H1 (cell line): Measurements from ENCODE around the gene CKM. TPM values are rescaled to one million over a fixed set of nuclear protein-coding genes. Genes with fewer than 3 reads are reported as not detected.
A peak's percentile ranks its signal among the peaks of the same experiment; 100 is the strongest.

ENCODE experiments used
- BRCA1 ChIP-seq: IDR thresholded peaks from 2 replicates; pipeline ENCODE4 v1.6.1; 2012; ENCODE audit warnings: low read depth, low read length, improper control_type of control experiment
- CBX5 ChIP-seq: fragments of 300-800, 300-1000 bp; sonication (generic); IDR thresholded peaks from 2 replicates; pipeline ENCODE4 v1.7.1; 2016; ENCODE audit warnings: antibody characterized with exemption, low read length, low read depth
- CEBPB ChIP-seq: IDR thresholded peaks from 2 replicates; pipeline ENCODE4 v1.6.1; 2012; ENCODE audit warnings: low read depth, low read length
- CTCF ChIP-seq, 3 experiments: IDR thresholded peaks; 1 replicate in 2 of 3; 2 replicates in 1 of 3; pipeline versions ENCODE4 v1.5.1 to v1.6.1; 2011; ENCODE audit warnings: low read length in 3 of 3, mild to moderate bottlenecking in 3 of 3, inconsistent platforms in 2 of 3, low read depth in 1 of 3, moderate library complexity in 1 of 3; ENCODE audit not compliant: insufficient read depth in 1 of 3; ENCODE audit errors: control extremely low read depth in 1 of 3
- E2F6 ChIP-seq: IDR thresholded peaks from 2 replicates; pipeline ENCODE4 v1.6.1; 2012; ENCODE audit warnings: inconsistent platforms
- EZH2 ChIP-seq: fragments of 200-600 bp; sonication (generic); IDR thresholded peaks from 2 replicates; pipeline ENCODE4 v1.7.1; 2012; ENCODE audit warnings: low read depth, mild to moderate bottlenecking, moderate library complexity, low read length, inconsistent platforms; ENCODE audit not compliant: severe bottlenecking
- GTF2F1 ChIP-seq: IDR thresholded peaks from 2 replicates; pipeline ENCODE4 v1.6.1; 2012; ENCODE audit warnings: low read depth, low read length, improper control_type of control experiment, borderline replicate concordance
- HDAC6 ChIP-seq: IDR thresholded peaks from one replicate; pipeline ENCODE4 v1.7.1; 2012; ENCODE audit warnings: low read depth, mild to moderate bottlenecking, inconsistent platforms, low read length, moderate library complexity
- JUND ChIP-seq: IDR thresholded peaks from 2 replicates; pipeline ENCODE4 v1.6.1; 2011; ENCODE audit warnings: mild to moderate bottlenecking, improper control_type of control experiment, low read length
- KDM1A ChIP-seq: fragments of 200-600, 300-600 bp; sonication (generic); IDR thresholded peaks from 2 replicates; pipeline ENCODE4 v1.7.1; 2016; ENCODE audit warnings: mild to moderate bottlenecking, low read length, borderline replicate concordance
- MAX ChIP-seq: IDR thresholded peaks from 2 replicates; pipeline ENCODE4 v1.6.1; 2012; ENCODE audit warnings: inconsistent platforms
- NRF1 ChIP-seq: IDR thresholded peaks from 2 replicates; pipeline ENCODE4 v1.6.1; 2011; ENCODE audit warnings: mild to moderate bottlenecking, low read depth, low read length, improper control_type of control experiment
- RBBP5 ChIP-seq: IDR thresholded peaks from 2 replicates; pipeline ENCODE4 v1.7.1; 2012; ENCODE audit warnings: low read depth, mild to moderate bottlenecking, inconsistent platforms, low read length, moderate library complexity, borderline replicate concordance
- RFX5 ChIP-seq: IDR thresholded peaks from 2 replicates; pipeline ENCODE4 v1.6.1; 2011; ENCODE audit warnings: low read depth, low read length, improper control_type of control experiment, borderline replicate concordance
- RXRA ChIP-seq: IDR thresholded peaks from 2 replicates; pipeline ENCODE4 v1.6.1; 2011; ENCODE audit warnings: low read depth, mild to moderate bottlenecking, low read length, moderate library complexity; ENCODE audit not compliant: insufficient read depth
- SIN3A ChIP-seq, 2 experiments: IDR thresholded peaks in 1 of 2; conservative IDR thresholded peaks in 1 of 2; 2 replicates each; pipeline ENCODE4 v1.6.1; 2011 to 2012; ENCODE audit warnings: low read length in 2 of 2, improper control_type of control experiment in 1 of 2, low read depth in 1 of 2, mild to moderate bottlenecking in 1 of 2
- SP1 ChIP-seq: IDR thresholded peaks from 2 replicates; pipeline ENCODE4 v1.6.1; 2011; ENCODE audit warnings: low read depth, low read length
- SP2 ChIP-seq: IDR thresholded peaks from 2 replicates; pipeline ENCODE4 v1.6.1; 2012; ENCODE audit warnings: mild to moderate bottlenecking, low read length, inconsistent platforms
- SRF ChIP-seq: IDR thresholded peaks from 2 replicates; pipeline ENCODE4 v1.6.1; 2011; ENCODE audit warnings: mild to moderate bottlenecking, low read depth, low read length, moderate library complexity
- TAF1 ChIP-seq: IDR thresholded peaks from 2 replicates; pipeline ENCODE4 v1.6.1; 2011; ENCODE audit warnings: mild to moderate bottlenecking, low read depth, low read length
- TEAD4 ChIP-seq: IDR thresholded peaks from 2 replicates; pipeline ENCODE4 v1.6.1; 2012; ENCODE audit warnings: low read depth, low read length, inconsistent platforms, mixed read lengths
- polyA plus RNA-seq, 7 experiments: library from polyadenylated mRNA; depleted of rRNA in 3 of 7; stranded (reverse) in 5 of 7; unstranded in 2 of 7; fragments of >200 nt in 5 of 7; fragments of 200-250 nt in 2 of 7; gene quantifications; 1 replicate in 5 of 7; 2 replicates in 1 of 7; 4 replicates in 1 of 7; pipeline versions ENCODE4 v1.2.1 to v1.2.3, GENCODE V29; 2011 to 2013; ENCODE audit warnings: missing spikeins in 2 of 7, mixed read lengths in 2 of 7
- total RNA-seq: library from RNA; stranded (reverse); fragmentation: NEBNext Ultra II Directional; extraction: Animal tissue kit (Norgen Biotek cat#: 25700); gene quantifications from 2 replicates; pipeline ENCODE4 v1.2.1, GENCODE V29; 2021

CKM gene
- total and polyA plus RNA-seq, 2 of the 8 experiments (the other 6 are each of a cell fraction or from before 2014, with no cell fraction given), result 0.08 TPM; not detected in 1

GRCh38 chr19:45370410-45371204 is 47.9 kb upstream of the CKM start, which contains the start of gene ERCC2 (continued):
- TF ChIP-seq KDM1A, result no peak
- TF ChIP-seq RBBP5, result no peak
- no peak for TF ChIP-seq RXRA
- TF ChIP-seq CBX5, result no peak
- no peak for TF ChIP-seq HDAC6
- no peak for TF ChIP-seq BRCA1
- TF ChIP-seq SP2, result peak; percentile 87
- TF ChIP-seq CEBPB, result no peak
- no peak for TF ChIP-seq SRF
- no peak for TF ChIP-seq RFX5
- TF ChIP-seq SIN3A (conservative IDR thresholded peaks at IDR 0.05 in 1 of 2, IDR thresholded peaks at IDR 0.05 in 1 of 2; ENCODE audit: low read depth in 1 of 2, low read length in 2 of 2), result peak in 1 of 2 experiments; percentile 34; a peak in 1 of 4 replicates
- TF ChIP-seq TEAD4, result no peak
- TF ChIP-seq GTF2F1, result no peak
- peak; percentile 97 for TF ChIP-seq SP1
- no peak for TF ChIP-seq E2F6
- no peak for TF ChIP-seq JUND
- TF ChIP-seq EZH2, result no peak
- no peak for TF ChIP-seq CTCF (IDR thresholded peaks at IDR 0.05; ENCODE audit: control extremely low read depth in 1 of 3, insufficient read depth in 1 of 3, low read depth in 1 of 3, low read length in 3 of 3)
- TF ChIP-seq MAX, result no peak
- peak; percentile 89 for TF ChIP-seq NRF1
- TF ChIP-seq TAF1, result peak; percentile 56
